ENCODE results near the gene DGKD.

Gene DGKD

GRCh38 chr2:233433794-233434193 lies 79.5 kb downstream of the DGKD start:
- DNase-seq = no peak

GRCh38 chr2:233434666-233435330 lies 80.5 kb downstream of the DGKD start:
- DNase-seq = no peak

DNA sequence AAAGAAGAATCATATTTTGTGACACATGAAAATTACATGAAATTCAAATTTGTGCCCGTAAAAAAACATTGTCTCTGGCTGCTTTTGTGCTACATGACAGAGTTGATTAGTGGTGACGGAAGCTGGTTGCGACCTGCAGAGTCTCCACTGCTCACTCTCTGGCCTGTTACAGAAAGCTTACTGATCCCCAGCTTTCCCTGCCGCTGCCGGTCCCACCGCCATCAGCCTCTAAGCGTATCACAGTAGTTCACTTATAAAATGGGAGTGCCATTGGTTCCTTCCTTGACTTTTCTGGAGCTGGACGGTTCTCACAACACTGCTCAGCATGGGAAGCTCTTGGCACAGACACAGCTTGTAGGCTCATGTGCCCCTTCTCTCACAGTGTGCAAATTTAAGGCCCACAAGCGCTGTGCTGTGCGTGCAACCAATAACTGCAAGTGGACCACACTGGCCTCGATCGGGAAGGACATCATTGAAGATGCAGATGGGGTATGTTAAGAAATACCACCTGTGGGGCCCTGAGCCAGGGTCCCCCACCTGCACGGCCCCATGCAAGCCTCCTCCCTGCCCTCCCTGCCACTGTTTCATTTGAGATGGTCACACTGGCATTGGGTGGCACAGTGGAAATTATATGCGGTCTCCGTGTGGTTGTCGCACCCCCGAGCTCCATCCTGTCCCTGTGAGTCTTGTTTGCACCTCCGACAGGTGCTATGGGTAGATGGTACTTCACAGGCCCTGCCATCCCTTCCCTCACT lies 81.3 kb downstream of the DGKD start:
- DNase-seq = no peak

- no peak for DNase-seq
Measured at GRCh38 chr2:233436191-233436581, 81.9 kb downstream of the DGKD start.

DNA sequence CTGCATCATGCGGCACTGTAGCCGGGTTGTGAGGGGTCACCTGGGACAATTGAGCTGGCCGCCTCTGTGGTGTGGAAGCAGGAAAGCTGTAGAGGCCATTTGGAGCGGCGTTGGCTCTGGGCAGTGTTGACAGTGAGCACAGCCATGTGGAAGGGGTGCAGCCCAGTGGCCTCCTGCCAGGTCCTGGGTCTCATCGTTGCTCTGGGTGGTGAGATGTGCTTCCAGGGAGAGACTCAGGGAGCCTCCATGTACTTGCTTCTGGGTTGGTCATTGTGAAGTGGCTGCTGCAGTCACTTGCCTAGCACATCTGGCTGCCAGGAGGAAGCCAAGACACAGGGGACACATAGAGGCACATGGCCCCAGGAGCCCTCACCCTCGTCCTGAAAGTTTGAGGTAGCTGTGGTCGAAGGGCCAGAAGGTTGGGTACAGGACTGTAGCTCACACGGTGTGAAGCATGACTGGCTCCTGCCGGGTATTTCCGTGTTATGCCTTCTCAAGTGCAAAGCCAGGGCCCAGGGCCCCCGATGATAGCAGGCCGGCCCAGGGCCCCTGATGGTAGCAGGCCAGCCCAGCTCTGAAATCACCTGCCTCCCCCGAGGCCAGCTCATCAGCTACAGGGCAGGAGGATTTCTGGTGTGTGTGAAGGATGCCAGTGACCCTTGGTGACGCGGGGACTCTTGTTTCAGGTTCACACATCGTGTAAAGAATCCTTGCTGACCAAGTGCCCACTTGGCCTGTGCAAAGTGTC lies 82.6 kb downstream of the DGKD start:
- no peak for DNase-seq

DNA sequence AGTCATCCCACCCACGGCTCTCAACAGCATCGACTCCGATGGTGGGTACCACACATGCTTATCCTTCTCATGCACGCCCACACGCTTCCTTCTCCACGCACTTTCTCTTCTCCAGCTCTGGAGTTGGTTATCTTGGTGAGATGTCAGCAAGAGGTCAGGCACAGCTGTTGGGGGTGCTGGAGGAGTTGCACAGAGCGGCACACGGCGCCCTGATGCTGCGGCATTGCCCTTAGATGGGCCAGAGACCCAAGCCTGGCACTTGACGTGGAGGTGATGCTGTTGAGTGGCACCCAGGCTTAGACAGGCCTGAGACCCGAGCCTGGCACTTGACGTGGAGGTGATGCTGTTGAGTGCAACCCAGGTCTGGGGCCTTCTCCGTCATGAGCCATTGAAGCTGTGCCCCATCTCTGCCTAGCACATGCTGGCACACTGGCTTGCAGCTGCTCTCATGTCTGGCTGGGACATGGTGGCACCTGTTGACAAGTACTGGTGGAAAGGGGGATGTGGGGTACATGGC lies 83.2 kb downstream of the DGKD start:
- no peak for DNase-seq

DNA sequence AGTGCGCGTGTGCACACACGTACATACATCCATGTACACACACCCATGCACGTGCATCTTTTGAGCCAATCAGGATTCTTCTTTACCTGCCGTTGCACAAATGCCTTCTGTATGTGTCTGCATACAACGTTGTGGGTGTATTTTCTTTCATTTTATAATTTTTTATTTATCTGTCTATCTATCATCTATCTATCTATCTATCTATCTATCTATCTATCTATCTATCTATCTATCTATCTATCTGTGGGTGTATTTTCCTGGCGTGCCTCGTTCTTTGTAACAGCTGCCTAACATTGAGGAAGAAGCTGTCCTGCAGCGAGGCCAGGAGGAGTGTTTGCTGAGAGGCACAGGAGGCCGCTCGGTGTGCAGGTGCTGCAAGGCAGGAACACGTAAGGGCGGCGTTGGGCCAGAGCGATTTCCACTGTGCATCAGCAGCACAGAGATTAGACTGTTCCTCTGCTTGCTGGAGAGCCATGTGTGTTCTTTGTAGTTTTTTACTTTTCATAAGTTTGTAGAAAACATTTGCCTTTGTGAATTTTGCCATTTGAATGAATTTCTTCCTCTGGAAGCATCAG lies 84.4 kb downstream of the DGKD start:
- no peak for DNase-seq

DNA sequence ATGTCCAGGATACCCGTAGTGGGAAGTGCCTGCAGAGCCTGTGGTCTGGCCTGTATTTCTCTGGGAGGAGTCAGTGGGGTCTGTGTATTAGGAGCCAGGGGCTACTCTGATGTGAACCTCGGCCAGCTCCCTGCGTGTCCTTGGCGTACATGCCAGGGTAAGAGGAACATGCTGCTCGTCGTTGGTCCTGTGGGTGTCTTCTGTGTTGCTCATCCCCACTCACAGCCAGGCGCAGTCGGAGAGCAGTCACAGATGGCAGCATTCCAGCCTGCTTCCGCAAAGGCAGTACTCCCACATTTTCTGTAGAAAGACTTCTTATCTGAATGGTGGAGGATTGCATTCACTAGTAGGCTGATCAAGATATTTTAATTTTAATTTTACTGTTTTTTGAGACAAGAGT lies 84.9 kb downstream of the DGKD start:
- no peak for DNase-seq

GRCh38 chr2:233440314-233440713 lies 86.0 kb downstream of the DGKD start:
- DNase-seq = no peak

GRCh38 chr2:233440714-233441113 lies 86.4 kb downstream of the DGKD start:
- no peak for DNase-seq

DNA sequence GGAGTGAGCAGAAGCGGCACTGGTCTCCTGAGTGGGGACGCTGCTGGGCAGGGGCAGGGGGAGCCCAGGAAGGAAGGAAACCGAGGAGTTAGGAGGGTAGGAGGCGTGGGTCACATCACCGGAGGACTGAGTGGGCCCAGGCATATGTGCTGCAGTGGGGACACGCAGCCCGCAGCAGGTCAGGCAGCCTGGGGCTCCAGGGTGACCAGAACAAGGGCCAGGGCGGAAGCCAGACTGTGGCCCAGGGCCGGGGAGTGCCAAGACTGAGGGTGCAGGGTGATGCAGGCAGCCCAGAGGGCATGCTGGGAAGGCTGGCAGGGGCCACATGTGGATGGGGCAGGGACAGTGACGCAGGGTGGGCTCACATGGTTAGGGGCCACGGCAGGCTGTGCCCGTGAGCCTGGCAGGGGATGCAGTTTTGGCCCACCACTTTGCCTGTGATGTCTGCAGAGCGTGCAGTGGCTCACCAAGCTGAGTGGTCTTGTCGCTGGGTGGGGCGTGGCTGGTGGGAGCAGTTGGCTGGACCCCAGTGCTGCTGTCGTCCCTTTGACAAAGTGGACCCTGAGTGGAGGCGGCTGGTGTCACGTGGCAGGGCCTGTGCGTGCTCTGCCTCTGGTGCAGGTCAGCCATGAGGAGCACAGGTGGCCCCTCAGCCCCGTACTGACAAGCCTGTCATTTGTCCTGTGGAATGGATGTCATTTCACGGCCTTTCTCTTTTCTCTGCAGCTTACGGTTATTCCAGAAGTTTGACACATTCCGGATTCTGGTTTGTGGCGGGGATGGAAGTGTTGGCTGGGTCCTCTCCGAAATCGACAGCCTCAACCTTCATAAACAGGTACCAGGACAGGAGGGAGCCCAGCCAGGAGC lies 87.1 kb downstream of the DGKD start:
- no peak for DNase-seq

GRCh38 chr2:233442028-233442310 lies 87.7 kb downstream of the DGKD start:
- DNase-seq = no peak

DNA sequence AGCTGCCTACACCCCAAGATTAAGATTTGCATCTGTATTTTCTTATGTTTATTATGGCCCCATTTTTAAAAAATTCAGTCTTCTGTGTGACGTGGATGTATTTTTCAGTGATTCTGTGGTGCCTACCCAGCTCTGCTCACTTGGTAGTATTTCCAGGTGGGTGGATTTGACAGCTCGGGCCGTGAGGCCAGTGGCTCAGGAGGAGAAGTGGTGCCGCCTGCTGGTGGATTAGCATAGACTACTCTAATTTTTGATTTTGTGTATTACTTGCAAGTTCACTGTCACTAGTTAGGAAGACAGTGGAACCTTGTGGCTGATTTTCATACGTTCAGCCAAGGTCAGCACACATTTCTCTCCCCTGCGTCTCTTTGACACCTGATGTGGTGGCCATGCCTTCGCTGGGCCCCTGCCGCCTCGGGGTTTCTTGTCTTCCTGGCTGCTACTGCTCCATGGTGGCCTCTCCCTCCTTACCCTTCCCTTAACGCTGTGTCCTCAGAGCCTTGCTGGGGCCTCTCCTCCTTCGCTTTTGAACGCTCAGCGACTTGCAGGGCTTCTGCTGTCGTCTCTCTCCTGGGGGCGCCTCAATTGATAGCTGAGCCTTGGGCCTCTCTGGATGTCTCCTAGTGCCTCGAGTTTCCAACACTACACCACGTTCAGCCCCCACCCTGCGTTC lies 89.4 kb downstream of the DGKD start:
- peak; percentile 81 to 86 for DNase-seq

GRCh38 chr2:233444501-233444900 lies 90.2 kb downstream of the DGKD start:
- no peak for DNase-seq

DNA sequence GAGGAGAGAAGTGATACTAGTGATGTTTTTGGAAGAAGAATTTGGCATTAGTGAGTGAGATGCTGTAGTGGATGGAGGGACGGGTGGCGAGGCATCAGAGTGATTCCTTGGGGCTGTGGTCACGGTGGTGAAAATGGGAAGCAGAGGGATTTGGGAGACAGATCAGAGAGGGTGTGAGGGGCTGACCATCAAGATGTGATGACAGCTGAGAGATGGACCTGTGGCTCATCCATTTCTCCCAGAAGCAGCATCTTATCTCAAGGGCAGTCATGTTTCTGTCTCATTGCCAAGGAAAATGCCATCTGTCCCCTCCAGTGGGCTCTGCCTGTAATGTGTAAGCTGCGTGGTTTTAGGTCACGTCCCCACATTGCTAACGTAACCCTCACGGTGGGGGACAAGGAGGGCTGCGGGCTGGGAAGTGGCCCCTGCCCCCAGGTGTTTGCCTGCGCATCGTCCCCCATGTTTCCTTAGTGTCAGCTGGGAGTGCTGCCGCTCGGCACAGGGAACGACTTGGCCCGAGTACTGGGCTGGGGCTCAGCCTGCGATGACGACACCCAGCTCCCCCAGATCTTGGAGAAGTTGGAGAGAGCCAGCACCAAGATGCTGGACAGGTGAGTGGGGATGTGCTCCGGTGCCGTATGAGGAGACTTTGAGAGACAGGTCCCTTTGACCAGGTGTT lies 91.0 kb downstream of the DGKD start:
- DNase-seq = no peak

- no peak for DNase-seq
Measured at GRCh38 chr2:233446121-233446520, 91.8 kb downstream of the DGKD start.

DNA sequence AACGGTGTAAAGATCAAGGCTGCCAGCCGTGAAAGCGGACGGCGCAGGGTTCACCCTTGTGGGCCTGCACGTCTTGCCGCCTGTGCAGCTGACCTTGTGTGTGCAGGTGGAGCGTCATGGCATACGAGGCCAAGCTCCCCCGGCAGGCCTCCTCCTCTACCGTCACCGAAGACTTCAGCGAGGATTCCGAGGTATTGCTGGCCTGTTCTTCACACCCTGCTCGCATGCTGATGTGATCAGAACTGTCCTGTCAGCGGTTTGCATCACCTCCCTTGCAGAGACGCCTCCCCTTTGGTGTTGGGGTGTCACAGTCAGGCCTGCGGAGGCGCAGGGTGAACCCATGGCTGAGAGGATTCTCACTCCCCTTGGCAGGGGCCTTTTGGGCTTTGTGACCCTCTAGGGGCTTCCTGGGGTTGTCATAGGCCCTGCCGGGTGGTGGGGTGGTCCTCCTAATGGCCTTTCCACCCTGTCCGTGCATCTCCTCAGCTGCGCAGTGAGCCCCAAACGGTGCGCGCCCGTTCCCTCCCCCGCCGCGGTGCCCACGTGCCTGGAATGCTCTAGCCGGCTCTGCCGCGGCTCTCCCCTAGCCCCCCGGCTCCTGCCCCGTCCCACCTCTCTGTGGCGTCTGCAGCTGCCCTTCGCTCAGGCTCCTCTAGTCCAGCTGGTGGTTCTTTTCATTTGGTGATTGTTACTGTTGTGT lies 92.5 kb downstream of the DGKD start:
- DNase-seq = no peak

DNA sequence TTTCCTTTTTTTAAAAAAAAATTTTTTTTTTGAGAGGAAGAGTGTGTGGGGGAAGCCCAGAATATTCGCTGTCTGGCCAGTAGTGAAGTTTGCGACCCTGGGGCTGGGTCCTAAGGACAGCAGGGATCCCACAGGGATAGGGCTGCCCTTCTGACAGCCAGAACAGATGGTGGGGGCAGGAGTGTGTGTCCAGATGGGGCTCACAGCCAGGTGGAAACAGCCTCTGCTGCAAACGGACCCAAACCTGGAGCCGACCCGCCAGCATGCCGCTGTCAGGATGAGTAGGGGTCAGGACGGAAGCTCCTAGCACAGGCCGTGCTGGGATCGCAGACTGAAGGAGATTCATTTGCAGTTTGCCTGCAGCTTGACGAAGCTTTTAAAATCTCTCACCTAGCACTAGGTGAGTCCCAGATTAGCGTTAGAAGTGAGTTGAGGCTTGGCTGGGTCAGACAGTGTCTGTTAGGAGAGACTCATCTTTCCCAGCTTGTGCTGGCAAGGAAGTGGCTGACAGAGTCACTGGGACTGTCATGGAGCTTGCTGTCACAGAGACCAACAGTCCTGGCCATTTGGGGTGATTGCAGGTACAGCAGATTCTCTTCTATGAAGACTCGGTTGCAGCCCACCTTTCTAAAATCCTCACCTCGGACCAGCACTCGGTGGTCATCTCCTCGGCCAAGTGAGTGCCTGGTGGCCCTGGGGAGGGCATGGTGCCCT lies 93.4 kb downstream of the DGKD start:
- DNase-seq = no peak

DNA sequence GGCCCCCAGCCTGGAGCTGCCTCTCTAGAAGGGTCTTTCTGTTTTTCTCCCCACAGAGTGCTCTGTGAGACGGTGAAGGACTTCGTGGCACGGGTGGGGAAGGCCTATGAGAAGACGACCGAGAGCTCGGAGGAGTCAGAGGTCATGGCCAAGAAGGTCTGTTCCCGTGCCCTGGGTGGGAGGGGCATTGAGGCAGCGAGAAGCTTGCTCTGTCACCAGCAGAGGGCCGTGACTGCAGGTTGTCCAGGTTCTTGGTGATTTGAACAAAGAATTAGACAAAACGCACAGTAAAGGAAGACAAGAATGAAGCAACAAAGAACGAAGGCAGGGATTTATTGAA lies 93.9 kb downstream of the DGKD start:
- no peak for DNase-seq

DNA sequence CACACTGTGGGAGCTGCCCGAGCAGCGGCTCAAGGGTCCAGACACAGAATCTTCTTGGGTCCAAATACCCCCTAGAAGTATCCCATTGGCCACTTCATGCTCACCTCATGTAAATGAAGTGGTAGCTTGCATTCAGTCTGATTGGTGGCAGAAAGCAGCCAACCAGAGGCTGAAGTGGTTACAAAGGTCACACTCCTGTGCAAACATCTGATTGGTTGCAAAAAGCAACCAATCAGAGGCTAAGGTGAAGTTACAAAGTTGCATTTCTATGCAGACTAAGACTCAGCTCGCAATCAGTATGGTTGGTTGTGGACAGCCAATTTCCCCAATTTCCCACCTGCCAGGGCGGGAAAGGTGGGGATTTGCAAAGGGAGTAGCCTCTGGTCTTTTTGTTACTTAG lies 94.3 kb downstream of the DGKD start:
- no peak for DNase-seq

Data from CD4-positive, alpha-beta T cell treated with Interferon alpha-2 for 1 hour (primary cell).